Stomach (tissue), 4 donors: ENCODE data around the gene CRTC2.

Source experiments
- POLR2A ChIP-seq, 4 donors: fragments of 450-650 bp; IDR thresholded peaks; one replicate each; pipeline ENCODE4 v1.6.1; 2016; ENCODE audit warnings: antibody characterized with exemption in 4 of 4, control low read depth in 2 of 4, mild to moderate bottlenecking in 1 of 4, moderate library complexity in 1 of 4
- TF ChIP-seq, protein P1 (sequence below), 7 experiments: fragments of 450-650 bp in 4 of 7; fragments of 200-600 bp in 3 of 7; sonication (generic) in 3 of 7; IDR thresholded peaks; one replicate each; pipeline ENCODE4 v1.5.1; 2016 to 2019; ENCODE audit warnings: antibody characterized with exemption in 7 of 7, control low read depth in 2 of 7, mild to moderate bottlenecking in 1 of 7

DNA sequence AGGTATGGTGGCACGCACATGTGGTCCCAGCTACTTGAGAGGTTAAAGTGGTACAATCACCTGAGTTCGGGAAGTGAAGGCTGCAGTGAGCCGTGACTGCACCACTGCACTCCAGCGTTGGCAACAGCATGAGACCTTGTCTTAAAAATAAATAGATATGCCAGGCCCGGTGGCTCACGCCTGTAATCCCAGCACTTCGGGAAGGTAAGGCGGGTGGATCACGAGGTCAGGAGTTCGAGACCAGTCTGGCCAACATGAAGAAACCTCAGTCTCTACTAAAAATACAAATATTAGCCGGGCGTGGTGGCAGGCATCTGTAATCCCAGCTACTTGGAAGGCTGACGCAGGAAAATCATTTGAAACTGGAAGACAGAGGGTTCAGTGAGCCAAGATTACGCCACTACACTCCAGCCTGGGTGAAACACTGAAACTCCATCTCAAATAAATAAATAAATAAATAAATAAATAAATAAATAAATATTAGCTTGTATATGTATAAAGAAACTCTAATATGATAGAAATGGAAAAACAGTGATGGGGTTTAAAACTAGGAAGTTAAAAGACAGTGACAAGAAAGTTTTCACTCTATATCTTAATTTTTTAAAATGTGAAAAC, 54.5 kb downstream of the CRTC2 start:
- TF ChIP-seq, protein P1, sequence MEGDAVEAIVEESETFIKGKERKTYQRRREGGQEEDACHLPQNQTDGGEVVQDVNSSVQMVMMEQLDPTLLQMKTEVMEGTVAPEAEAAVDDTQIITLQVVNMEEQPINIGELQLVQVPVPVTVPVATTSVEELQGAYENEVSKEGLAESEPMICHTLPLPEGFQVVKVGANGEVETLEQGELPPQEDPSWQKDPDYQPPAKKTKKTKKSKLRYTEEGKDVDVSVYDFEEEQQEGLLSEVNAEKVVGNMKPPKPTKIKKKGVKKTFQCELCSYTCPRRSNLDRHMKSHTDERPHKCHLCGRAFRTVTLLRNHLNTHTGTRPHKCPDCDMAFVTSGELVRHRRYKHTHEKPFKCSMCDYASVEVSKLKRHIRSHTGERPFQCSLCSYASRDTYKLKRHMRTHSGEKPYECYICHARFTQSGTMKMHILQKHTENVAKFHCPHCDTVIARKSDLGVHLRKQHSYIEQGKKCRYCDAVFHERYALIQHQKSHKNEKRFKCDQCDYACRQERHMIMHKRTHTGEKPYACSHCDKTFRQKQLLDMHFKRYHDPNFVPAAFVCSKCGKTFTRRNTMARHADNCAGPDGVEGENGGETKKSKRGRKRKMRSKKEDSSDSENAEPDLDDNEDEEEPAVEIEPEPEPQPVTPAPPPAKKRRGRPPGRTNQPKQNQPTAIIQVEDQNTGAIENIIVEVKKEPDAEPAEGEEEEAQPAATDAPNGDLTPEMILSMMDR (IDR thresholded peaks at IDR 0.05), result no peak
- no peak for TF ChIP-seq POLR2A (IDR thresholded peaks at IDR 0.05)
